Endothelial cell of umbilical vein (primary cell): Measurements from ENCODE around the gene SAV1. TPM values are rescaled to one million over a fixed set of nuclear protein-coding genes. Genes with fewer than 3 reads are reported as not detected.

Experiments
- BruUV-seq: library from RNA; stranded (reverse); fragments of 400-500 nt; replicated peaks from 2 replicates; lab custom pipeline; 2021; lab: Mats Ljungman, UMichigan
- CTCF ChIA-PET: fragments of 300-600, 350-600 bp; sonication (Branson Sonifier 250); formaldehyde crosslinking; loops from one replicate; lab custom pipeline; 2021; ENCODE audit warnings: antibody characterized with exemption, inconsistent platforms; lab: Charles Lee
- POLR2A ChIA-PET: fragments of 300-600, 350-600 bp; sonication (Branson Sonifier 250); formaldehyde crosslinking; loops from one replicate; lab custom pipeline; 2021; ENCODE audit warnings: antibody characterized with exemption, inconsistent platforms; lab: Charles Lee
- DNase-seq: peaks from one replicate; pipeline ENCODE4 v3.0.0-alpha.2; 2011; ENCODE audit warnings: low read depth, low spot score
- FAIRE-seq: peaks from 2 replicates; lab custom pipeline; 2011; peaks lifted over from hg19 to GRCh38; lab: Jason Lieb, UNC
- H2AFZ ChIP-seq: 2 replicates; pipeline ENCODE4 v1.6.0; 2012; ENCODE audit warnings: low read depth, low read length, control low read depth, inconsistent platforms
- H3K27ac ChIP-seq: 2 replicates; pipeline ENCODE4 v1.5.1; 2011; ENCODE audit warnings: low read depth, mild to moderate bottlenecking, control low read depth, low read length, moderate library complexity; ENCODE audit not compliant: insufficient read depth
- H3K27me3 ChIP-seq, 2 experiments: 2 replicates each; pipeline versions ENCODE4 v1.6.0 to v1.6.1; 2011; ENCODE audit warnings: low read length in 2 of 2, mixed read lengths in 1 of 2; ENCODE audit not compliant: control insufficient read depth in 2 of 2, insufficient read depth in 2 of 2
- H3K36me3 ChIP-seq, 2 experiments: 2 replicates in 1 of 2; 3 replicates in 1 of 2; pipeline ENCODE4 v1.5.1; 2011; ENCODE audit warnings: low read length in 2 of 2, mild to moderate bottlenecking in 1 of 2, moderate library complexity in 1 of 2; ENCODE audit not compliant: control insufficient read depth in 2 of 2, insufficient read depth in 2 of 2; ENCODE audit errors: extremely low read depth in 1 of 2
- H3K4me1 ChIP-seq: 3 replicates; pipeline ENCODE4 v1.5.1; 2011; ENCODE audit warnings: mild to moderate bottlenecking, low read length; ENCODE audit not compliant: control insufficient read depth, insufficient read depth; ENCODE audit errors: extremely low read depth
- H3K4me2 ChIP-seq: 2 replicates; pipeline ENCODE4 v1.6.1; 2011; ENCODE audit warnings: low read length, control low read depth, mixed read lengths; ENCODE audit not compliant: insufficient read depth
- H3K4me3 ChIP-seq, 3 experiments: fragments of 200-600 bp in 1 of 3; sonication (generic), shearing (Covaris generic) in 1 of 3; replicated peaks in 1 of 3; 2 replicates each; pipeline ENCODE4 v1.5.1; 2011 to 2016; ENCODE audit warnings: control low read depth in 3 of 3, low read length in 3 of 3, mild to moderate bottlenecking in 2 of 3, inconsistent platforms in 1 of 3, low read depth in 1 of 3, moderate library complexity in 1 of 3; ENCODE audit not compliant: insufficient read depth in 1 of 3
- H3K79me2 ChIP-seq: 2 replicates; pipeline ENCODE4 v1.6.0; 2012; ENCODE audit warnings: low read length, inconsistent platforms; ENCODE audit not compliant: control insufficient read depth, insufficient read depth
- H3K9ac ChIP-seq: replicated peaks from 2 replicates; pipeline ENCODE3; 2011; ENCODE audit warnings: low read length, control low read depth; ENCODE audit not compliant: insufficient read depth; ENCODE audit errors: extremely low read depth
- H3K9me1 ChIP-seq: replicated peaks from 3 replicates; pipeline ENCODE4 v1.6.0; 2011; ENCODE audit warnings: mild to moderate bottlenecking, low read length; ENCODE audit not compliant: control insufficient read depth, insufficient read depth; ENCODE audit errors: extremely low read depth
- H3K9me3 ChIP-seq: replicated peaks from 2 replicates; pipeline ENCODE4 v1.5.1; 2012; ENCODE audit warnings: low read length, inconsistent platforms; ENCODE audit not compliant: control insufficient read depth, insufficient read depth
- H4K20me1 ChIP-seq: replicated peaks from 2 replicates; pipeline ENCODE3; 2011; ENCODE audit warnings: mild to moderate bottlenecking, low read length; ENCODE audit not compliant: control insufficient read depth, insufficient read depth; ENCODE audit errors: extremely low read depth
- CTCF ChIP-seq, 2 donors: IDR thresholded peaks; 1 replicate in 1 of 2; 2 replicates in 1 of 2; pipeline ENCODE4 v1.5.1; 2011; ENCODE audit warnings: low read length in 2 of 2, mild to moderate bottlenecking in 2 of 2, moderate library complexity in 2 of 2, control low read depth in 1 of 2, inconsistent platforms in 1 of 2, low read depth in 1 of 2; ENCODE audit not compliant: insufficient read depth in 1 of 2; ENCODE audit errors: extremely low read depth in 1 of 2
- dilution Hi-C: fragments of 300-500 bp; cut with MboI; formaldehyde crosslinking; loops from one replicate; pipeline ENCODE4 v1.15.0; 2019; ENCODE audit warnings: low sequenced_read_pairs; ENCODE audit not compliant: extremely low pct_ligation_motif_present
- intact Hi-C: fragments of 100-400 bp; cut with micrococcal nuclease; formaldehyde crosslinking; loops from one replicate; pipeline ENCODE4 v1.10.0; 2022
- polyA plus RNA-seq, 4 experiments: library from polyadenylated mRNA; depleted of rRNA in 3 of 4; stranded (reverse) in 3 of 4; unstranded in 1 of 4; fragments of >200 nt; gene quantifications; 2 replicates each; pipeline versions ENCODE4 v1.2.1 to v1.2.3, GENCODE V29; 2011 to 2012; ENCODE audit warnings: missing spikeins in 1 of 4
- total RNA-seq: library from RNA; stranded (reverse); gene quantifications from 2 replicates; pipeline ENCODE4 v1.2.3, GENCODE V29; 2021

SAV1 gene
- total and polyA plus RNA-seq, 2 donors (not counting 3 experiments of a cell fraction or from before 2014, with no cell fraction given) = 7.1 to 31.0 TPM

GRCh38 chr14:50678163-50678562 lies 10.1 kb upstream of the SAV1 start:
- no peak overlapping the region for H3K4me3 ChIP-seq

More at GRCh38 chr14:50678163-50678562, 10.1 kb upstream of the SAV1 start:
- Histone ChIP-seq H3K79me2 (no peaks in the 10 kb centered on the region), H3K9me1 (no peaks in the 10 kb centered on the region), H3K36me3 (no peaks in the 10 kb centered on the region), H3K4me2 (peak overlapping the region; percentile 75), H4K20me1 (no peaks in the 10 kb centered on the region), H3K4me1 (peaks cover 24% of the 10 kb centered on the region), H3K27ac (peak overlapping the region; percentile 69), H3K9me3 (no peaks in the 10 kb centered on the region), H2AFZ (peak overlapping the region; percentile 2), H3K9ac (no peak overlapping the region), H3K27me3 (no peaks in the 10 kb centered on the region)
- DNase-seq = no peak
- POLR2A ChIA-PET = interaction anchor here (1.3 kb wide), 1 partner anchor 10 kb away, joined by 3 read pairs; the partner anchor contains the start of gene SAV1
- dilution Hi-C loops (no loop called here), intact Hi-C loops (no loop called here)
- BruUV-seq = no TSS peak
- peak; percentile 24 for FAIRE-seq
- CTCF ChIA-PET = interaction anchor here (1.7 to 2.2 kb wide), 3 partner anchors 10 to 81 kb away, joined by 4 to 15 read pairs (median 7); partner anchors contain the start of gene SAV1
- no peak for TF ChIP-seq CTCF (IDR thresholded peaks at IDR 0.05; ENCODE audit: extremely low read depth in 1 of 2, insufficient read depth in 1 of 2, low read depth in 1 of 2, low read length in 2 of 2)
